GM12892 (cell line): Measurements from ENCODE around the gene GPC5.

ENCODE experiments used
- POLR2A ChIP-seq: IDR thresholded peaks from 2 replicates; pipeline ENCODE4 v1.6.1; 2011; ENCODE audit warnings: low read depth, low read length, control low read depth
- TAF1 ChIP-seq: IDR thresholded peaks from 2 replicates; pipeline ENCODE4 v1.6.1; 2011; ENCODE audit warnings: low read depth, mild to moderate bottlenecking, control low read depth, low read length, borderline replicate concordance

- no peak for TF ChIP-seq TAF1
- TF ChIP-seq POLR2A, result no peak
These were observed 174.0 kb downstream of the GPC5 start for GRCh38 chr13:91572439-91572838.
